ENCODE results near the gene ERICH4. TPM values are rescaled to one million over a fixed set of nuclear protein-coding genes. Genes with fewer than 3 reads are reported as not detected.

The ERICH4 gene
- polyA plus RNA-seq, 1 of the 3 experiments (the other 2 are of a cell fraction): not detected

GRCh38 chr19:41397086-41398049, 45.6 kb upstream of the ERICH4 start, which contains the start of the genes BCKDHA and EXOSC5 (continued):
- TF ChIP-seq REST (IDR thresholded peaks at IDR 0.05; ENCODE audit: low read depth, low read length) (no peak), SMC3 (IDR thresholded peaks at IDR 0.05; ENCODE audit: low read depth, low read length) (no peak), JUND (IDR thresholded peaks at IDR 0.05) (no peak), TEAD4 (IDR thresholded peaks at IDR 0.05; ENCODE audit: borderline replicate concordance, insufficient read depth) (no peak), GABPA (IDR thresholded peaks at IDR 0.05; ENCODE audit: low read depth) (peak; percentile 61), RXRA (IDR thresholded peaks at IDR 0.05; ENCODE audit: borderline replicate concordance, low read depth) (no peak), RCOR1 (IDR thresholded peaks at IDR 0.05; ENCODE audit: low read length) (no peak)

GRCh38 chr19:41398050-41398418, 44.9 kb upstream of the ERICH4 start:
- ChIA-PET CTCF (interaction anchor here (0.7 kb wide), 1 partner anchor 15 kb away, joined by 3 read pairs; no protein-coding TSS in a partner anchor), POLR2A (no interaction called here)
- no peak for TF ChIP-seq NFIC (IDR thresholded peaks at IDR 0.05; ENCODE audit: borderline replicate concordance)
- TF ChIP-seq YY1 (IDR thresholded peaks at IDR 0.05; ENCODE audit: low read depth): no peak
- no peak for TF ChIP-seq MXI1 (IDR thresholded peaks at IDR 0.05; ENCODE audit: low read depth, low read length)
- TF ChIP-seq RAD21 (IDR thresholded peaks at IDR 0.05; ENCODE audit: low read length): no peak
- TF ChIP-seq GABPA (IDR thresholded peaks at IDR 0.05; ENCODE audit: low read depth): no peak
- TF ChIP-seq ZBTB33 (IDR thresholded peaks at IDR 0.05; ENCODE audit: borderline replicate concordance, low read depth): no peak
- TF ChIP-seq POLR2AphosphoS5 (IDR thresholded peaks at IDR 0.05; ENCODE audit: low read depth, low read length): no peak
- TF ChIP-seq EZH2phosphoT487 (IDR thresholded peaks at IDR 0.05; ENCODE audit: borderline replicate concordance, low read depth): no peak
- no peak for TF ChIP-seq RXRA (IDR thresholded peaks at IDR 0.05; ENCODE audit: borderline replicate concordance, low read depth)
- no peak for TF ChIP-seq CHD2 (IDR thresholded peaks at IDR 0.05; ENCODE audit: low read length, partially characterized antibody)
- TF ChIP-seq TEAD4 (IDR thresholded peaks at IDR 0.05; ENCODE audit: borderline replicate concordance, insufficient read depth): no peak
- TF ChIP-seq ELF1 (IDR thresholded peaks at IDR 0.05): no peak
- no peak for TF ChIP-seq EP300 (IDR thresholded peaks at IDR 0.05; ENCODE audit: borderline replicate concordance in 1 of 2, low read depth in 1 of 2, low read length in 1 of 2)
- no peak for TF ChIP-seq RFX5 (IDR thresholded peaks at IDR 0.05; ENCODE audit: low read length)
- TF ChIP-seq SIN3A (IDR thresholded peaks at IDR 0.05; ENCODE audit: borderline replicate concordance, low read depth, low read length): no peak
- Histone ChIP-seq H3K9me3 (no peaks in the 10 kb centered on the region), H3F3A (replicated peaks; ENCODE audit: insufficient read depth) (no peaks in the 10 kb centered on the region), H4K20me1 (ENCODE audit: insufficient read depth) (no peaks in the 10 kb centered on the region), H3K4me2 (peak overlapping the region; percentile 99), H3K79me2 (ENCODE audit: insufficient read depth) (peaks cover 48% of the 10 kb centered on the region), H3K9me2 (no peaks in the 10 kb centered on the region), H3K9ac (peak overlapping the region; percentile 95), H3K36me3 (replicated peaks in 1 of 2; ENCODE audit: control insufficient read depth in 1 of 2, insufficient read depth in 2 of 2, low read length in 1 of 2) (no peaks in the 10 kb centered on the region), H3K4me1 (ENCODE audit: control insufficient read depth in 1 of 2, insufficient read depth in 2 of 2, low read depth in 1 of 2, low read length in 1 of 2) (peaks cover 5 to 14% of the 10 kb centered on the region in 2 experiments; a peak in 2 of 4 replicates), H2AFZ (ENCODE audit: low read depth) (peak overlapping the region; percentile 64), H3K27me3 (ENCODE audit: insufficient read depth) (no peaks in the 10 kb centered on the region), H3K4me3 (ENCODE audit: low read depth in 2 of 2, low read length in 1 of 2) (peak overlapping the region; percentile 79 to 91), H3K27ac (ENCODE audit: low read depth in 2 of 2, low read length in 1 of 2) (peak overlapping the region; percentile 86 to 90; a peak in 2 of 4 replicates)
- DNase-seq: no peak
- 4% methylated on average over 5 of the region's 5 CpGs for WGBS (ENCODE audit: low lambda C conversion rate)

Measured in SK-N-SH (cell line).